SJCRH30 (cell line): ENCODE results near the gene HYLS1. TPM values are rescaled to one million over a fixed set of nuclear protein-coding genes. Genes with fewer than 3 reads are reported as not detected.
A peak's percentile ranks its signal among the peaks of the same experiment; 100 is the strongest.
"Not testable (repeated sequence)": the region's sequence is repeated elsewhere in the genome, so short reads cannot be mapped to it uniquely, and the experiment has no call there.

Experiments used
- DNase-seq, 2 experiments: peaks; one replicate each; pipeline ENCODE4 v3.0.0-alpha.2; 2015 to 2020
- H3K27ac ChIP-seq: fragments of 250-450 bp; sonication (Bioruptor Pico); 2 replicates; pipeline ENCODE4 v1.5.1; 2020; ENCODE audit warnings: mild to moderate bottlenecking, moderate library complexity
- H3K27me3 ChIP-seq: fragments of 250-450 bp; sonication (Bioruptor Pico); 2 replicates; pipeline ENCODE4 v1.5.1; 2020; ENCODE audit warnings: mild to moderate bottlenecking, moderate library complexity
- H3K36me3 ChIP-seq: fragments of 250-450 bp; sonication (Bioruptor Pico); 2 replicates; pipeline ENCODE4 v1.5.1; 2020; ENCODE audit warnings: mild to moderate bottlenecking, moderate library complexity
- H3K4me1 ChIP-seq: fragments of 250-450 bp; sonication (Bioruptor Pico); 2 replicates; pipeline ENCODE4 v1.5.1; 2020; ENCODE audit warnings: mild to moderate bottlenecking, moderate library complexity
- H3K4me3 ChIP-seq: fragments of 250-450 bp; sonication (Bioruptor Pico); 2 replicates; pipeline ENCODE4 v1.5.1; 2020; ENCODE audit warnings: mild to moderate bottlenecking, moderate library complexity
- H3K9me3 ChIP-seq: fragments of 250-450 bp; sonication (Bioruptor Pico); replicated peaks from 2 replicates; pipeline ENCODE4 v1.5.1; 2020; ENCODE audit warnings: mild to moderate bottlenecking, moderate library complexity
- total RNA-seq: library from RNA; depleted of rRNA; stranded (reverse); fragments of >200 nt; shearing (Covaris generic); gene quantifications from 2 replicates; pipeline ENCODE4 v1.2.3, GENCODE V29; 2014

The HYLS1 gene
- total RNA-seq, 1 experiment from 2014 or later: 2.0 TPM

DNA sequence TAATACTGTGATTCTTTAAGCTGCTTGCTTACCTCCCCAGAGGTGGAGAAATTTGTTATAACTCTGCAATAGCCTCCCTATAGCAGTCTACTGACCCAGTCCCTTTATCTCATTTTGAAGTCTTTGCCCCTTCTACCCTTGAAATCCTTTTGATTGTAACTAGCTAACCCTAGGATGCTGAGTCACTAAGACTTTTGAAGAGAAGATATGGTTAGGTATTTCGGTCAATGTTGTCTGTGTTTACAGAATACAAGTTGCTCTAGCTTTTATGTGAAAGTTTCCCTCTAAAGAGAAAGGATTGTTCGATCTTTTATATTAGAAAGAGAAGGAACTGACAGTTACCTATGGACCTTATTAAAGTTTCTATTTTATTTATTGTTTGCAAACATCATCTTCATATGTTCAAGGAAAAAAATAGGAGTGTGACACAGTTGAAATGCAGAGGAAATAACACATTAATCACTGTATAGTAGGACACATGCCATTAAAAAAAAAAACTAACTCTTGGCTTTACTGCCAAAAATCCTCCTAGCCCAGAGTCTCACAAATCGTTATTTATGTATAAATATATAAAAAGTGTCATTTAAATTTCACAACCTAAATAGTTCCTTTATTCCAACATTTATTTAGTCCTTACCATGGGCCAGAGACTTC lies 3.1 kb downstream of the HYLS1 start:
- Histone ChIP-seq H3K27ac (no peak overlapping the region), H3K9me3 (no peaks in the 10 kb centered on the region), H3K27me3 (no peaks in the 10 kb centered on the region), H3K36me3 (peaks cover 4% of the 10 kb centered on the region; the same call in 1 of the 2 replicates), H3K4me1 (no peaks in the 10 kb centered on the region), H3K4me3 (no peak overlapping the region)
- DNase-seq: no peak

DNA sequence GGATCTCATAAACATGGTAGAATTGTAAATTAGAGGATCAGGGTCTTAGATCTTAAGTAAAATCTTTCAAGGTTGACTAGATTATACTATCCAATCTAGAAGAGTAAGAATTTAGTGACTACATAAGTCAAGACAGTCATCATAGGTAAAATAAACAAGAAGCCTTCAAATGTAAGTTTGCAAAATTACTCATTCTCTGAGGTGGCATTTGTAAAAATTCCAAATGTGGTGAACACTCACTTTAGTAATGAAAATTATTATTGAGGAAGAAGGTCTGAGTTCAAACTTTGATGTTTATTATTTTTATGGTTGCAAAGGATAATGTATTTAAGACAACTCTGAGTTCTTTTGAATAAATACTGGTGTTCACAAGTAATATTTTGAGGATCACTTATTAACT lies 4.6 kb downstream of the HYLS1 start:
- Histone ChIP-seq H3K27me3 (no peaks in the 10 kb centered on the region), H3K9me3 (no peaks in the 10 kb centered on the region), H3K4me1 (no peaks in the 10 kb centered on the region), H3K27ac (no peak overlapping the region), H3K4me3 (no peak overlapping the region), H3K36me3 (peaks cover 7% of the 10 kb centered on the region; the same call in 1 of the 2 replicates)
- no peak for DNase-seq

DNA sequence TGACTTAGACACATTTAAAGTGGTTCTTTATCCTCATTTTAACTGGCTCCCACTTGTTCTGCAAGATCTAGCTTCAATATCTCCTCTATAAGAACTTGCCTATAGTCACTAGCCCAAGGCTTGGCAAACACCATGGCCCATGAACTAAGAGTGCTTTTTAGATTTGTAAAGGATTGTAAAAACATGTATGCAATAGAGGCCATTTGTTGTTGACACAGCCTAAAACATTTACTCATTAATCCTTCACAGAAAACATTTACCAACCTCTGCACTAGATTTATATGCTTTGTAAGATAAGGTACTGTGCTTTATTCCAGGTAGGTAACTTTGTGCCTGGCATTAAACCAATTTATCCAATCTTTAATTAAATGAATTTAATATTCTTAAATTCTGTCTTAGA lies 5.5 kb downstream of the HYLS1 start:
- DNase-seq: no peak
- H3K4me1 ChIP-seq: no peaks in the 10 kb centered on the region
- H3K4me3 ChIP-seq: no peak overlapping the region
- no peaks in the 10 kb centered on the region for H3K27me3 ChIP-seq
- no peak overlapping the region for H3K27ac ChIP-seq
- no peaks in the 10 kb centered on the region for H3K9me3 ChIP-seq
- peaks cover 7% of the 10 kb centered on the region; the same call in 1 of the 2 replicates for H3K36me3 ChIP-seq

DNA sequence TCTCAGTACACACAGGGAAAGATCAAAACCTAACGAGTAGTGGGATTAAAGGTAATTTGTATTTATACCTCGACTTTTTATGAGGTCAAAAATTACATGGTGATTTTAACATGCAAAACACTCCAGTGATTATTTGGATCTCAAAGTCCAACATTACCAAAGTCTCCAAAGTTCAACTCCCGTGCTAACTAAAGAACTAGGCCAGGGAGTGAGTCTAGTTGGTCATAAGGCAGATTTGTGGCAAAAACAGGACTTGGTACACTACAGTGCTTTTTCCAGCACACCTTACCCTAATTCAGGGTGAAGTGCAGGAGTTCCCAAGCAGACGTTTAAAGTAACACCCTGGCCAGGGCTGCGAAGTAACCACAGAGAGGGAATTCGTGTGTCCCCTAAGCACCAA lies 14.4 kb downstream of the HYLS1 start:
- no peak overlapping the region for H3K27ac ChIP-seq

DNA sequence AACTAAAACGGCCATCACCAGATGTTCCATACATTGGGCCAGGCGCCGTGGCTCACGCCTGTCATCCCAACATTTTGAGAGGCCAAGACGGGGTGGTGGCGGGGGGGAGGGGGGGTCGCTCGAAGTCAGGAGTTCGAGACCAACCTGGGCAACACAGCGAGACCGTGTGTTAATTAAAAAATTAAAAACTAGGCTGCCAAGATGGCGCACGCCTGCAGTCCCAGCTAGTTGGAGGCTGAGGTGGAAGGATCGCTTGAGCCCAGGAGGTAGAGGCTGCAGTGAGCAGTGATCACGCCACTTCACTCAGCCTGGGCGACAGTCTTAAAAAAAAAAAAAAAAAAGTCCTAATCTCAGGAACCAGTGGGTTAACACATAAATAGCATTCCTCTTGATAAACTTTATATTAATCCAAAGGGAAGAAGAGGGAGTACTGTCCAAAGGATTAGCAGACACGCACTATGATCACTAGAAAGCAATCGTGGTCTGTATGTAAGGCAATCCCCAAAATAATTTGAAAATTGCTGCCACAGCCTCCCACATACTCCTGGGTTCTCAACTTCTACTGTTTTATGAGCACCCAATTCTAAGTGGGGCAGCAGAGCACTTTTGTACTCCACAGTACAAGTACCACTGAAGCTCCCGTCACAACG lies 14.9 kb downstream of the HYLS1 start:
- peak overlapping the region; percentile 65 for H3K4me3 ChIP-seq
- H3K36me3 ChIP-seq: no peaks in the 10 kb centered on the region
- H3K9me3 ChIP-seq: no peaks in the 10 kb centered on the region
- no peaks in the 10 kb centered on the region for H3K4me1 ChIP-seq
- no peak for DNase-seq
- no peaks in the 10 kb centered on the region for H3K27me3 ChIP-seq
- peak overlapping the region; percentile 9; the same call in 1 of the 2 replicates for H3K27ac ChIP-seq

More for the DNA sequence above, 14.4 kb downstream of the HYLS1 start:
- Histone ChIP-seq H3K4me3 (no peak overlapping the region), H3K36me3 (0 out of 2 replicates have a peak, but pooled peaks cover 1% of the 10 kb centered on the region), H3K9me3 (no peaks in the 10 kb centered on the region), H3K27me3 (no peaks in the 10 kb centered on the region), H3K4me1 (no peaks in the 10 kb centered on the region)
- no peak for DNase-seq

DNA sequence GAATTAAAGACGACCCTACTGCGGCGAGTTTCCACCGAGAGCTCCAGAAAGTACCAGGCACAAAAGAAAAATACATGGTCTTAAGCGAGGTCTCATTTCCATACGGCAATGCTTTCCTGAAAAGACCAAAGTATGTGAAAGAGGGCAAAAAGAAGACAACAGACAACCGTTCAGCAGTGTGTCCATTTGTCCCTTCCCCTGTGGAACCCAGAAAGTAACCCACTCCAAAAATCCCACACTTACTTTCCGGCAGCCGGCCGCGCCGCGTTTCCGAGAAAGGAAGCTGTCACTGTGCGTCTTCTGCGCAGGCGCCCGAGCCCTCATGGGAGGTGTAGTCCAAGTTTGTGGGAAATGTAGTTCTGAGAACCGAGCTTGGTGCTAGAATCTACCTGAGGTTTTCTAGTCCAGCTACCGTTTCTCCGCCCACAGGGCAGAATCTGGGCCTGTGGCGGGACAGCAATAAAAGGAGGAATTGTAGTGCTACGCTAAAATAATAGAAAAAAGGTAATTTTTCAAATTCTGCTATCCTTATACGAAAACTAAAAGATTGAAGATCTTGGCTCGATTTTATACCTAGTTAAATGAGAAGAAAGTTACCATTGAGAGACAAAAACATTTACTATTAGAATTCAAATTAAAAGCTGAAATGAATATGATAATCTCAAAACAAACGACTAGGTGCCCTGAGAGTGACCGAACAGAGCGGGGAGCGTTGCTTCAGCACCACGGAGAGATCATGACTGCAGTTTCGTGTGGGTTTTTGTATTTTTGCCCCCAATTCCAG lies 15.7 kb downstream of the HYLS1 start, which contains the start of gene PUS3:
Gene PUS3 (minus strand): TSS at position 280 of the 784 bp plus-strand sequence. CDS start 6,922 bp downstream, outside the sequence.
- no peaks in the 10 kb centered on the region for H3K27me3 ChIP-seq
- DNase-seq: peak; percentile 83 to 85
- no peaks in the 10 kb centered on the region for H3K9me3 ChIP-seq
- H3K4me3 ChIP-seq: peak within 1 kb of the TSS; percentile 65
- no peaks in the 10 kb centered on the region for H3K36me3 ChIP-seq
- H3K27ac ChIP-seq: peak within 1 kb of the TSS; percentile 9; the same call in 1 of the 2 replicates
- H3K4me1 ChIP-seq: no peaks in the 10 kb centered on the region

DNA sequence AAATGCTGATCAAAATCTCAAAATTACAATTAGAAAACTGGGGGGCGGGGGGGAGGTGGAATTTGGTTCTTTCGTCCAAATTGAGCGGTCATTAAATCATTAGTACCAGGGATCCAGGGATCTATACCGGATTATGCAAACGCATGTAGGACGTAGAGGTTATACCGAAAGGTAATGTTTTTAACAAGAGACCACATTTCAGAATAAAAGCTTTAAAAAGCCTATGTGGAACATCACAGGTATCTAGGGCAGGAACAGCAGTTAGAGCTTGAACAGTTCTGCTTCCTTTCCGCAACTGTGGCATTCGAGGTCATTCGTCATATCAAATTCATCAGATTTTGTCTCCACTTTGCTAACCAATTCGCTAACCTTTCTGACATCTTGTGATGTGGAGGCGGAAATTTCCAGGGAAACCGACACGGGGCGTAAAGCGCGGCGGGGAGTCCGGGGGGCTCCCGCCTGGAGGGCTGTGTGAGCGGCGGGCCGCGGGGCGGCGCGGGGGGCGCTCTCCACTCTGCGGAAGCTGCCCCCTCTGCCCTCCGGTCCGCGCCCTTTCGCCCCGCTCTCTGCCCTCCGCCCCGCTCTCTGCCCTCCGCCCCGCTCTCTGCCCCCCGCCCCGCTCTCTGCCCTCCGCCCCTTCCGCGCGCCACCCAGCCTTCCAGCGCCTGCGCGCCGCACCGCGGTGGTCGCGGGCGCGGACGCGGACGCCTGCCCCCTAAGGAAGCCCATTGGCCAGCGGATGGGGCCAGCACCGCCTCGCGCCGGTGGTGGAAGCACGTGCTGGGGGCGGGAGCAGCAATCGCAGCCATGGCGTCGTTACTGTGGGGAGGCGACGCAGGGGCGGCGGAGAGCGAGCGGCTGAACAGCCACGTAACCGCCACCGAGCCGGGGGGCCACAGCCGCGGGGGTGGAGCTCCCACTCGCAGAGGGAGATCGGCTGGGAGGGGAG lies 16.5 kb downstream of the HYLS1 start, which contains the start of gene DDX25:
Gene DDX25 (plus strand): TSS at position 798 of the 949 bp plus-strand sequence. CDS start 10 bp downstream, at position 808.
- Histone ChIP-seq H3K27me3 (no peaks in the 10 kb centered on the region), H3K4me1 (no peaks in the 10 kb centered on the region)

DNA sequence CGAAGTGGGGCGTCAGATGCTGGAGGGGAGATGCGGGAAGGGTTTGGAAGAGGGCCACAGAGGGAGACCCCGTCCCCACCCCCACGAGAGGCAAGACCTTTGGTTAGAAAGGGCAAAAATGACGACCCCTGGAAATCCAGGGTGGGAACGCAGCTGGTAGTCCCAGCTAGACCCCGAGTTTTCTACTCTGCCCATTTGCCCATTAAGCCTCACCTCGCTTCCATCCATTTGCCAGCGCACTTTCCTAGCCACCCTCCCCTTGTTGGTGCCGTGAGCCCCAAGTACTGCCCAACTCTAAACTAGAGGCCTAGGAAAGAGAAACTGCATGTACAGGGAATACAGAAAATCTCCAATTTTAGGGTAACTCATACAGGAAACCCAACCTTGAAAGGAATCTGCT lies 17.2 kb downstream of the HYLS1 start:
- DNase-seq: no peak
- Histone ChIP-seq H3K27me3 (no peaks in the 10 kb centered on the region), H3K4me3 (no peak overlapping the region), H3K4me1 (no peaks in the 10 kb centered on the region), H3K9me3 (no peaks in the 10 kb centered on the region), H3K36me3 (no peaks in the 10 kb centered on the region), H3K27ac (no peak overlapping the region)

More for the DNA sequence above, 16.5 kb downstream of the HYLS1 start, which contains the start of gene DDX25:
- H3K9me3 ChIP-seq: no peaks in the 10 kb centered on the region
- H3K36me3 ChIP-seq: no peaks in the 10 kb centered on the region
- no peak within 1 kb of the TSS for H3K27ac ChIP-seq
- H3K4me3 ChIP-seq: no peak within 1 kb of the TSS
- DNase-seq: no peak

DNA sequence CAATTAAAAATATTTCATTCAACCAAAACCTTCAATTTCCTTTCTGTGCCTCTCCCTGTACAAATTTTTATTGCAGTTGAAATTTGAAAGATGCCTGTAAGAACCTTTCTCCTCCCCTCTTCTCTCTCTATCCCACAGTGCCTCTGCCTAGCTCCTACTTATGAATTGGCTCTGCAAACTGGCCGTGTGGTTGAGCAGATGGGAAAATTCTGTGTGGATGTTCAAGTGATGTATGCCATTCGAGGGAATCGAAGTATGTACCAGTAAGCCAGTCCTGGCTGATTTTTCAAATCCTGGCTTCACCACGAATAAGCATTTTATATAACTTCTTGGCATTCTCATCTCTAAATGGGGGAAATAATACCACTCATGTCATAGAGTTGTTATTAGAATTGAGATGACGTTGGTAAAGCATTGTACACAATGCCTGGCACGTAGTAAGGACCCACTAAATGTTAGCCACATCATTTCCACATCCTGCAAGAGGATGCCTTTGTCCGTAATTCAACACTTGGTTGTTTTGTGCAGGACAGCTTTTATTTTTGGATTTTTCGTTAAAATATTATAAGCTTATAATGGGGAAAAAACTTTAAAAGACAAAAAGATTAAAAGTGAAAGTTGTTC lies 22.9 kb downstream of the HYLS1 start:
- H3K27ac ChIP-seq: no peak overlapping the region
- H3K27me3 ChIP-seq: no peaks in the 10 kb centered on the region
- no peaks in the 10 kb centered on the region for H3K9me3 ChIP-seq
- H3K36me3 ChIP-seq: no peaks in the 10 kb centered on the region
- DNase-seq: no peak
- no peak overlapping the region for H3K4me3 ChIP-seq
- H3K4me1 ChIP-seq: no peaks in the 10 kb centered on the region

DNA sequence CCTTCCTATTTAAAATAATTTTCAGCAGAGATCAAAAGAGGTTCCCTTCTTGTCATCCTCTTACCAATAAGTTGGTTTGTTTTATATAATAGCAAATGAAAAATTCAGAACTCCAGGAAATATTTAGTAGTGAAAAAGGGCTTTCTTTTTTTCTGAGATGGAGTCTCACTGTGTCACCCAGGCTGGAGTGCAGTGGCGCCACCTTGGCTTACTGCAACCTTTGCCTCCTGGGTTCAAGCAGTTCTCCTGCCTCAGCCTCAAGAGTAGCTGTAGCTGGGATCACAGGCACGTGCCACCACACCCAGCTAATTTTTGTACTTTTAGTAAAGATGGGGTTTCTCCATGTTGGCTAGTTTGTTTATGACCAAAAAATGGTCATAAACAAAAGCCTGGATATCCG lies 27.1 kb downstream of the HYLS1 start:
- not testable (repeated sequence) for H3K27ac ChIP-seq, H3K36me3 ChIP-seq, H3K4me1 ChIP-seq, H3K27me3 ChIP-seq, DNase-seq, H3K4me3 ChIP-seq, H3K9me3 ChIP-seq

DNA sequence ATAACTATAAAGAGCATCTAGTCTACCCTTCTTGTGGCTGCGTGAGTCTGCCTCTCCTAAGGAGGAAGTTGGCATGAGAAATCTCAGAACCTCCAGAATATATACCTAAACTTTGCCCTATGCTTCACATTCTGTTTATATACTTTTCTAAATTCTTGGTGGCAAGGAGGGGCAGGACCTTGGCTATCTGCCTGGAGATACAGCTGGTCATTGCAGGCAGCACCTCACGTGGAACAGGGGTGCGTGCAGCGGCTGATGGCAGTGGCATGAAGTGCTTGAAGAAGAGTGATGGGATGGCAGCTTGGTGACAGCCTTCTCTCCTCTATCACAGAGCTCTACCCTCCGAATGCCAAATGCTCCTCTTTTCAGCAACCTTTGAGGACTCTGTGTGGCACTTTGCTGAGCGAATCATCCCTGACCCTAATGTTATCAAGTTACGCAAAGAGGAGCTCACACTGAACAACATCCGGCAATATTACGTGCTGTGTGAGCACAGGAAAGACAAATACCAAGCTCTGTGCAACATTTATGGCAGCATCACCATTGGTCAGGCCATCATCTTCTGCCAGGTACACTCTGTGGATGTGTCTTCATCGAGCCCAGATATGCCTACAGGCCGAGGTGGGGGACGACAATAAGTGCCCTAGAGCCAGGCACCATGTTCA lies 29.3 kb downstream of the HYLS1 start:
- Histone ChIP-seq H3K9me3 (no peaks in the 10 kb centered on the region), H3K27me3 (no peaks in the 10 kb centered on the region), H3K36me3 (no peaks in the 10 kb centered on the region), H3K4me3 (no peak overlapping the region), H3K27ac (no peak overlapping the region), H3K4me1 (no peaks in the 10 kb centered on the region)
- no peak for DNase-seq

DNA sequence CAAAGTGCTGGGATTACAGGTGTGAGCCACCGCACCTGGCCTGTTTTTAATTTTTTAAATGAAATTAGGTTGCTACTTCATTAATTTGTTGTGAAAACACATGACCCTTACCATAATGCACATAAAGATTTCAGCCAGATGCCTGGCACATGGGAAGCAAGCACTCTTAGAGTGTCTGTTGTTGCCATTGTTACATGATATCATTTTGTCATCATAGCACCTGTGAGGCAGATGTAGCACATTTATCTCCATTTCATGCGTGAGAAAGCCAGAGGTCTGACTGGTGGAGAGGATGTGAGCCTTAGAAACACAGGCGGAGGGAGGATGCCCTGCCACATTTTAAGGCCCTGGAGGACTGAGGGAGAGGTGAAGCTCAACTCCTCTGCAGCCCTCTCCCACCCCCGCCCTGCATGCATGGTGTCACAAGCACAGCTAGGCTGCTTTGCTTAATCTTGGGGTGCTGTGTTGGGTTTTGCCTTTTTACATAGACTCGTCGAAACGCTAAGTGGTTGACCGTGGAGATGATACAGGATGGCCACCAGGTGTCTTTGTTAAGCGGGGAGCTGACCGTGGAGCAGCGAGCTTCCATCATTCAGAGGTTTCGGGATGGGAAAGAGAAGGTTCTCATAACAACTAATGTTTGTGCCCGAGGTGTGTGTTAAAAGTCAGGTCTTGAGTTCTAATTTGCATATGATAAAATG lies 30.8 kb downstream of the HYLS1 start:
- no peak for DNase-seq
- H3K27me3 ChIP-seq: no peaks in the 10 kb centered on the region
- H3K27ac ChIP-seq: no peak overlapping the region
- no peaks in the 10 kb centered on the region for H3K9me3 ChIP-seq
- no peaks in the 10 kb centered on the region for H3K36me3 ChIP-seq
- H3K4me1 ChIP-seq: no peaks in the 10 kb centered on the region
- H3K4me3 ChIP-seq: no peak overlapping the region

DNA sequence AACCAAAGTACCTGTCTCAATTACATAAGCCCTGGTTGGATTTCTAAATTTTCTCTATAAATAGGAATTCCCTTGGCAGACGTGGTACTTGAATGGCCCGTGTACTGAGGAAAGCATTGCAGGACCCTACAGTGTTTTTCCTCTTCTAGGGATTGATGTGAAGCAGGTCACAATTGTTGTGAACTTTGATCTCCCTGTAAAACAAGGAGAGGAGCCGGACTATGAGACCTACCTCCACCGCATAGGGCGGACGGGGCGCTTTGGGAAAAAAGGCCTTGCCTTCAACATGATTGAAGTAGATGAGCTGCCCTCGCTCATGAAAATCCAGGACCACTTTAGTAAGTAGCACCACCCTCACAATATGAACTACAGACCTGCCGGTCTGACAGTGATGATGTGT lies 33.6 kb downstream of the HYLS1 start:
- Histone ChIP-seq H3K36me3 (no peaks in the 10 kb centered on the region), H3K9me3 (no peaks in the 10 kb centered on the region), H3K4me3 (no peak overlapping the region), H3K27ac (no peak overlapping the region), H3K4me1 (no peaks in the 10 kb centered on the region; the same call in 1 of the 2 replicates), H3K27me3 (no peaks in the 10 kb centered on the region)
- no peak for DNase-seq
